ENCODE results near the gene TCFL5. TPM values are rescaled to one million over a fixed set of nuclear protein-coding genes. Genes with fewer than 3 reads are reported as not detected.
A peak's percentile ranks its signal among the peaks of the same experiment; 100 is the strongest.

Gene TCFL5
- total RNA-seq, 2 donors from 2014 or later, result 4.4 to 4.9 TPM

DNA sequence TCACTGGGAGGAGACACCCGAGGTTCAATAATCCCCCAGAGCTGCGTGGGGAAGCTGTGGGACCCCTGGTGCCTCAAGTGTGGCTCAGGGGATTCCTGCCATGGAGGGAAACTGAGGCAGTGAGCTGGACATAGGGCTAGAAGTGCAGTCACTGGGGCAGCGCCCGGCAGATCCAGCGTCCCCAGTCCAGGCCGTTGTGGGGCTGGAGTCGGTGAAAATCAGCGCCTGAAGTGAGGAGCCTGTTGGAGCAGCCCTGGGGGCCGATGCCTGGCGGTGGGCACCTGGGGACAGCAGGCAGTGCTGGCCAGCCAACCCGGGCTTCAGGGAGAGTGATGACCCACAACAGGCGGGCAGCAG, 46.9 kb downstream of the TCFL5 start:
- Mint-ChIP-seq H3K4me1 (ENCODE audit: low read depth) (peaks cover 7% of the 10 kb centered on the region), H3K4me3 (no peak overlapping the region), H3K36me3 (ENCODE audit: insufficient read depth in 2 of 2) (peaks cover 0 to 3% of the 10 kb centered on the region in 2 donors), H3K27ac (no peak overlapping the region), H3K9me3 (no peaks in the 10 kb centered on the region), H3K27me3 (ENCODE audit: low read depth) (peaks cover 17% of the 10 kb centered on the region)
- DNase-seq (no peak), ATAC-seq (replicated peaks in 1 of 2) (no peak)

DNA sequence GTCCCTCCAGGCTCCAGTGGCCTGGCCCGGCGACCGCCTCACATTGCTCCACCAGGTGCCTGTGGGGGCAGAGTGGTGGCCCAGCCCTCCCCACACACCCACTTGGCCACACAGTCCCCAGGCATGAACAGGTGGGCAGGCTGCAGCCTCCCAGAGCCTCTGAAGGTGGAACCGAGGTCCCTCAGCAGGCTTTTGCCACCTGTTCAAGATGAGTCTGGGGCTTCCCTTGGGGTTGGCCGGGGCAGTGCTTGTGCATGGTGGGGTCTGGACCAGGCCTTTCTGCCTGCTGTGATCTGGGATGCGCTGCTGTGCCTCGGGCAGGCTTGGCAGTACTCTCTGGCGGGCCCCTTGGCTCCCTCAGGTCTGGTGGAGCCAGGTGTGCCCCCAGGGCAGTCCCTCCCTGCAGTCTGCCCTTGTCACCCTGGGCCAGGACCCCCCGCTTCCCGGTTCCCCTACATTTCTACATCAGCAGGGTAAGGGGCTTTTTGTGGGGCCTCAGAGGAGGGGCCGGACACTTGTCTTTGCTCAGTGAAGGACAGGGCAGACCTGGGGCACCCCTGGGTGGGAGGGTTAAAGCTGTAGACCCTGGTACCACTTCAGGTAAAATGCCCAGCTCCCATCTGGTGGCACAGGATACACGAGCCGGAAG, 47.4 kb downstream of the TCFL5 start:
- Mint-ChIP-seq H3K27ac (no peak overlapping the region), H3K27me3 (ENCODE audit: low read depth) (peaks cover 17% of the 10 kb centered on the region), H3K4me3 (no peak overlapping the region), H3K4me1 (ENCODE audit: low read depth) (peaks cover 7% of the 10 kb centered on the region), H3K36me3 (ENCODE audit: insufficient read depth in 2 of 2) (peaks cover 0 to 3% of the 10 kb centered on the region in 2 donors), H3K9me3 (no peaks in the 10 kb centered on the region)
- DNase-seq, result no peak
- ATAC-seq (replicated peaks in 1 of 2), result no peak

- H3K36me3 Mint-ChIP-seq (ENCODE audit: insufficient read depth in 2 of 2), result peaks cover 0 to 3% of the 10 kb centered on the region in 2 donors
- H3K27ac Mint-ChIP-seq, result no peak overlapping the region
- DNase-seq (no peak), ATAC-seq (replicated peaks in 1 of 2) (no peak)
- no peak overlapping the region for H3K4me3 Mint-ChIP-seq
- H3K4me1 Mint-ChIP-seq (ENCODE audit: low read depth), result peaks cover 7% of the 10 kb centered on the region
- H3K27me3 Mint-ChIP-seq (ENCODE audit: low read depth), result peaks cover 17% of the 10 kb centered on the region
- no peaks in the 10 kb centered on the region for H3K9me3 Mint-ChIP-seq
These were observed 48.0 kb downstream of the TCFL5 start for GRCh38 chr20:62813588-62813987.

DNA sequence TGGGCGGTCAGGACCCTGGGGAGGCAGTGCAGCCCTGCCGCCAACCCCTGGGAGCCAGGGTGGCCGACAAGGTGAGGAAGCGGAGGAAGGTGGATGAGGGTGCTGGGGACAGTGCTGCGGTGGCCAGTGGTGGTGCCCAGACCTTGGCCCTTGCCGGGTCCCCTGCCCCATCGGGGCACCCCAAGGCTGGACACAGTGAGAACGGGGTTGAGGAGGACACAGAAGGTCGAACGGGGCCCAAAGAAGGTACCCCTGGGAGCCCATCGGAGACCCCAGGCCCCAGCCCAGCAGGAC, 48.8 kb downstream of the TCFL5 start:
- Mint-ChIP-seq H3K27me3 (ENCODE audit: low read depth) (peaks cover 17% of the 10 kb centered on the region), H3K4me3 (no peak overlapping the region), H3K36me3 (ENCODE audit: insufficient read depth in 2 of 2) (peaks cover 0 to 4% of the 10 kb centered on the region in 2 donors), H3K4me1 (ENCODE audit: low read depth) (peaks cover 13% of the 10 kb centered on the region), H3K9me3 (no peaks in the 10 kb centered on the region), H3K27ac (no peak overlapping the region)
- DNase-seq, result no peak
- no peak for ATAC-seq (replicated peaks in 1 of 2)

- Mint-ChIP-seq H3K27ac (no peak overlapping the region), H3K36me3 (ENCODE audit: insufficient read depth in 2 of 2) (peaks cover 0 to 4% of the 10 kb centered on the region in 2 donors), H3K4me3 (no peak overlapping the region), H3K4me1 (ENCODE audit: low read depth) (peaks cover 17% of the 10 kb centered on the region), H3K9me3 (no peaks in the 10 kb centered on the region), H3K27me3 (ENCODE audit: low read depth) (peaks cover 17% of the 10 kb centered on the region)
- no peak for ATAC-seq (replicated peaks in 1 of 2)
- no peak for DNase-seq
These were observed 49.3 kb downstream of the TCFL5 start for GRCh38 chr20:62812181-62812906.

GRCh38 chr20:62811720-62812119, 49.9 kb downstream of the TCFL5 start:
- ATAC-seq (replicated peaks in 1 of 2) (no peak), DNase-seq (no peak)
- H3K27ac Mint-ChIP-seq, result no peak overlapping the region
- no peak overlapping the region for H3K4me3 Mint-ChIP-seq
- no peaks in the 10 kb centered on the region for H3K9me3 Mint-ChIP-seq
- H3K36me3 Mint-ChIP-seq (ENCODE audit: insufficient read depth in 2 of 2), result peaks cover 0 to 4% of the 10 kb centered on the region in 2 donors
- H3K4me1 Mint-ChIP-seq (ENCODE audit: low read depth), result peaks cover 23% of the 10 kb centered on the region
- H3K27me3 Mint-ChIP-seq (ENCODE audit: low read depth), result peaks cover 17% of the 10 kb centered on the region

GRCh38 chr20:62811320-62811719, 50.3 kb downstream of the TCFL5 start:
- Mint-ChIP-seq H3K36me3 (ENCODE audit: insufficient read depth in 2 of 2) (peaks cover 0 to 4% of the 10 kb centered on the region in 2 donors), H3K9me3 (no peaks in the 10 kb centered on the region)

GRCh38 chr20:62809530-62810428, 51.8 kb downstream of the TCFL5 start:
- Mint-ChIP-seq H3K4me3 (no peak overlapping the region), H3K27me3 (ENCODE audit: low read depth) (peaks cover 3% of the 10 kb centered on the region), H3K27ac (no peak overlapping the region), H3K36me3 (ENCODE audit: insufficient read depth in 2 of 2) (peaks cover under 1 to 4% of the 10 kb centered on the region in 2 donors), H3K9me3 (no peaks in the 10 kb centered on the region), H3K4me1 (ENCODE audit: low read depth) (peaks cover 26% of the 10 kb centered on the region)
- ATAC-seq (replicated peaks in 1 of 2), result no peak
- no peak for DNase-seq

More at GRCh38 chr20:62811320-62811719, 50.3 kb downstream of the TCFL5 start:
- ATAC-seq (replicated peaks in 1 of 2), result no peak
- H3K4me1 Mint-ChIP-seq (ENCODE audit: low read depth), result peaks cover 27% of the 10 kb centered on the region
- H3K27ac Mint-ChIP-seq, result no peak overlapping the region
- DNase-seq, result no peak
- no peak overlapping the region for H3K4me3 Mint-ChIP-seq
- H3K27me3 Mint-ChIP-seq (ENCODE audit: low read depth), result peaks cover 17% of the 10 kb centered on the region

DNA sequence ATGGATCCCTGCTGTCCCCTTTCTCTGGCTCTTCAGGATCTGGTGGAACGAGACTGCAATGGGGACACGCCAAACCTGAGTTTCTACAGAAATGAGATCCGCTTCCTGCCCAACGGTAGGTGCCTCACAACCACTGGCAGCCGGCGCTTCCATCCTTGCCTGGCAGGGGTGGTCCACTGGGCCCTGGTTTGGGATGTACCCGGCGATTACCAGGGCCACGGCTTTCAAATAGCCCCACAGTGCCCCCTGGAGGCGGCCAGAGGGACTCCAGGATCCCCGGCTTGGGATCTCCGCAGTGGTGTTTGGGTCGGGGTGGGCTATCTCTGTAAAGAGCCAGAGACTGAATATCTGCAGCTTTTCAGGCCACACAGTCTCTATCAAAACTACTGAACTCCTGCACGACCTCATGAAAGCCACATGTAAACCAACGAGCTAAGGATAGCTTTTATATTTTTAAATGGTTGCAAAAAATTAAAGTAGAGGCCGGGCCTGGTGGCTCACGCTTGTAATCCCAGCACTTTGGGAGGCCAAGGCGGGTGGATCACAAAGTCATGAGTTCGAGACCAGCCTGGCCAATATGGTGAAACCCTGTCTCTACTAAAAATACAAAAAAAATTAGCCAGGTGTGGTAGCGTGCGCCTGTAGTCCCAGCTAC, 53.3 kb downstream of the TCFL5 start:
- Mint-ChIP-seq H3K4me3 (no peak overlapping the region), H3K27me3 (ENCODE audit: low read depth) (no peaks in the 10 kb centered on the region), H3K27ac (no peak overlapping the region), H3K36me3 (ENCODE audit: insufficient read depth in 2 of 2) (peaks cover 2 to 6% of the 10 kb centered on the region in 2 donors), H3K4me1 (ENCODE audit: low read depth) (peaks cover 33% of the 10 kb centered on the region), H3K9me3 (no peaks in the 10 kb centered on the region)
- ATAC-seq (replicated peaks in 1 of 2), result peak; percentile 44 to 55
- peak; percentile 75 to 82 for DNase-seq

DNA sequence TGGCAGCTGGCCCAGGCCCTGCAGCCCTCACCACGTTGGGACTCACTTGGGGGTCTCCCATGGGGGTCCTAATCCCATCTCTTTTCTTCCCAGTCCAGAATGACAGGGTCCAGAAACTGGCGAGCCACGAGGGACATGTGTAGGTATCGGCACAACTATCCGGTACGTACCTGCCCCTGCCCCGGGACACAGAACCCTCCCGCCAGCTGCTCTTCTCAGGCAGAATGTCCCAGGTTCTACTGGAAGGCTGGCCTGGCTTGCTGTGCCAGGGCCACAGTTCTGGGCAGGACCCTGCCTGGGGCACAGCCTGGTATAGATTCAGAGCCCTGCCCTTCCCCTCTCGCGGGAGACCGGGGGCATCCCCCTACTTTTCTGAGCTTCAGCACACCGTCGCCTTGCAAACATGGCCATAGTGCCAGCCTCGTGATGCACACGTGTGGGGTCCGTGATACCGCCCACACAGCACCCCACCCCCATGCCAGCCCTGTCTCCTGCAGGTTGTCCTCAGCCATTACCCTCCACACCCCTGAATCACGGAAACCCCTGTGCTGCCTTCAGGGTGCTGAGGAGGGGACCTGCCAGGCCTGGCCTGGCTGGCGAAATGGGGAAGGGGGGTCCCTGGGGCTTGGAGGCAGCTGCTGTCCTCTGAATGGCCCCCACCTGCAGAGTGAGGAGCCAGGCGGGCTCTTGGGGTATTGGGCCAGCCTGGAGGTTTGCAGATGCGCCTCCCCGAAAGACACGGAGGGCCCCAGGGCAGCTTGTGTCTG, 54.0 kb downstream of the TCFL5 start:
- Mint-ChIP-seq H3K27ac (no peak overlapping the region), H3K27me3 (ENCODE audit: low read depth) (no peaks in the 10 kb centered on the region), H3K4me1 (ENCODE audit: low read depth) (peaks cover 36% of the 10 kb centered on the region), H3K36me3 (ENCODE audit: insufficient read depth in 2 of 2) (peaks cover 2 to 6% of the 10 kb centered on the region in 2 donors), H3K4me3 (no peak overlapping the region), H3K9me3 (no peaks in the 10 kb centered on the region)
- no peak for DNase-seq
- ATAC-seq (replicated peaks in 1 of 2), result no peak

DNA sequence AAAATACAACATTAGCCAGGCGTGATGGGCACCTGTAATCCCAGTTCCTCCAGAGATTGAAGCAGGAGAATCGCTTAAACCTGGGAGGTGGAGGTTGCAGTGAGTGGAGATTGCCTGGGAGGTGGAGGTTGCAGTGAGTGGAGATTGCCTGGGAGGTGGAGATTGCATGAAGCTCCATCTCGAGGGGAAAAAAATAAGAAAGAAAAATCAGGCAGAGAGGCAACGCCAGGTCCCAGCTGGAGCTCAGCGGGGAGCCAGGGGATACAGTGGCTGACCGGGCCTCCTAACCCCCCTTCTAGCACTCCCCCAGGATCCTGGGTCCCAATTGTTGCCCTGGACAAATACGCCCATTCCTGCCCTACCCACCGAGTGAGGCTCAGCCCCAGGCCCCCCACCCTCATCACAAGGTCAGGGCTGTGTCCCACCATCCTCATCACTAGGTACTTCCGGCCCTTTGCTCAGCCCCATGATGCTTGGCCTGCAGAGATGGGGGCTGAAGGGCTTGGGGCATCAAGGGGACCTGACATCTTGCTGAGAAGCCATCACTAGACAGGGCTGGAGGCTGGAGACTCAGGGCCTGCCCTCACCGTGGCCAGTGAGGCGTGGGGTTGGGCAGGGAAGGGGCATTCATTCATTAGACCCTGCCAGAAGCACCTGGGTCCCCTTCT, 55.1 kb downstream of the TCFL5 start:
- Mint-ChIP-seq H3K4me1 (ENCODE audit: low read depth) (peaks cover 36% of the 10 kb centered on the region), H3K27ac (no peak overlapping the region), H3K36me3 (ENCODE audit: insufficient read depth in 2 of 2) (peaks cover 2 to 3% of the 10 kb centered on the region in 2 donors), H3K4me3 (peak overlapping the region; percentile 82 to 85), H3K9me3 (no peaks in the 10 kb centered on the region), H3K27me3 (ENCODE audit: low read depth) (no peaks in the 10 kb centered on the region)
- DNase-seq (no peak), ATAC-seq (replicated peaks in 1 of 2) (no peak)

Measured in activated T-cell treated with anti-CD3 and anti-CD28 coated beads, Interleukin-2, amount 50 U/mL, for 72 hours (primary cell).